HepG2 (cell line): ENCODE data around the gene ADAT3. TPM values are rescaled to one million over a fixed set of nuclear protein-coding genes. Genes with fewer than 3 reads are reported as not detected.

Experiments used
- CHD2 ChIP-seq: IDR thresholded peaks from 2 replicates; pipeline ENCODE4 v1.6.1; 2011; ENCODE audit warnings: low read depth, low read length, improper control_type of control experiment
- EEA1 ChIP-seq: sonication (generic); formaldehyde crosslinking; IDR thresholded peaks from 2 replicates; pipeline ENCODE4 v1.5.1; 2020; ENCODE audit warnings: mild to moderate bottlenecking, missing genetic modification reagents, borderline replicate concordance
- FOXA3 ChIP-seq: IDR thresholded peaks from 2 replicates; pipeline ENCODE4 v1.6.1; 2016; ENCODE audit warnings: missing genetic modification reagents, missing compliant biosample characterization
- FOXO1 ChIP-seq: sonication (generic); formaldehyde crosslinking; IDR thresholded peaks from 2 replicates; pipeline ENCODE4 v1.4.0; 2020; ENCODE audit warnings: missing genetic modification reagents
- GATAD2A ChIP-seq: IDR thresholded peaks from 2 replicates; pipeline ENCODE4 v1.6.1; 2016
- GPN1 ChIP-seq: sonication (generic); formaldehyde crosslinking; IDR thresholded peaks from 2 replicates; pipeline ENCODE4 v1.5.1; 2020; ENCODE audit warnings: missing genetic modification reagents, borderline replicate concordance
- JARID2 ChIP-seq: sonication (generic); formaldehyde crosslinking; IDR thresholded peaks from 2 replicates; pipeline ENCODE4 v1.8.1; 2023; ENCODE audit warnings: missing genetic modification reagents, inconsistent platforms; ENCODE audit not compliant: insufficient replicate concordance
- JUND ChIP-seq: sonication (generic); formaldehyde crosslinking; IDR thresholded peaks from 2 replicates; pipeline ENCODE4 v1.8.0; 2022; ENCODE audit warnings: mild to moderate bottlenecking, missing genetic modification reagents
- KLF16 ChIP-seq, 2 experiments: sonication (generic) in 1 of 2; formaldehyde crosslinking in 1 of 2; IDR thresholded peaks; 2 replicates each; pipeline versions ENCODE4 v1.6.1 to v1.8.0; 2016 to 2023; ENCODE audit warnings: missing genetic modification reagents in 2 of 2, missing compliant biosample characterization in 1 of 2
- NR2C2 ChIP-seq: sonication (generic); formaldehyde crosslinking; IDR thresholded peaks from 2 replicates; pipeline ENCODE4 v1.4.0; 2020; ENCODE audit warnings: missing genetic modification reagents, mild to moderate bottlenecking, moderate library complexity, borderline replicate concordance
- PRDM10 ChIP-seq: sonication (generic); formaldehyde crosslinking; IDR thresholded peaks from 2 replicates; pipeline ENCODE4 v1.4.0; 2020; ENCODE audit warnings: low read depth, missing genetic modification reagents
- TGIF2 ChIP-seq: IDR thresholded peaks from 2 replicates; pipeline ENCODE4 v1.6.1; 2016; ENCODE audit warnings: control low read depth, missing compliant biosample characterization
- THRA ChIP-seq: sonication (generic); formaldehyde crosslinking; IDR thresholded peaks from 2 replicates; pipeline ENCODE4 v1.4.0; 2020; ENCODE audit warnings: missing genetic modification reagents, borderline replicate concordance
- ZBTB10 ChIP-seq: sonication (generic); formaldehyde crosslinking; IDR thresholded peaks from 2 replicates; pipeline ENCODE4 v1.4.0; 2020; ENCODE audit warnings: missing genetic modification reagents, borderline replicate concordance
- ZNF124 ChIP-seq: sonication (generic); formaldehyde crosslinking; IDR thresholded peaks from 2 replicates; pipeline ENCODE4 v1.4.0; 2020; ENCODE audit warnings: missing genetic modification reagents
- ZNF691 ChIP-seq: sonication (generic); formaldehyde crosslinking; IDR thresholded peaks from 2 replicates; pipeline ENCODE4 v1.4.0; 2020; ENCODE audit warnings: missing genetic modification reagents, low read depth, mild to moderate bottlenecking, borderline replicate concordance
- ZNF740 ChIP-seq: sonication (generic); formaldehyde crosslinking; IDR thresholded peaks from 2 replicates; pipeline ENCODE4 v1.4.0; 2020; ENCODE audit warnings: missing genetic modification reagents
- ZNF747 ChIP-seq: sonication (generic); formaldehyde crosslinking; IDR thresholded peaks from 2 replicates; pipeline ENCODE4 v1.8.1; 2023; ENCODE audit warnings: missing genetic modification reagents, mild to moderate bottlenecking, borderline replicate concordance
- ZNF768 ChIP-seq: sonication (generic); formaldehyde crosslinking; IDR thresholded peaks from 2 replicates; pipeline ENCODE4 v1.4.0; 2020; ENCODE audit warnings: missing genetic modification reagents
- ZSCAN21 ChIP-seq: sonication (generic); formaldehyde crosslinking; IDR thresholded peaks from 2 replicates; pipeline ENCODE4 v1.8.0; 2022; ENCODE audit warnings: mild to moderate bottlenecking, missing genetic modification reagents, moderate library complexity, borderline replicate concordance
- polyA plus RNA-seq, 8 experiments: library from polyadenylated mRNA; depleted of rRNA in 3 of 8; stranded (reverse) in 7 of 8; unstranded in 1 of 8; fragments of >200 nt; fragmentation: Illumina TruSeq in 4 of 8; extraction: Trizol in 4 of 8; gene quantifications; 2 replicates each; pipeline versions ENCODE4 v1.2.1 to v1.2.3, GENCODE V29; 2011 to 2016; ENCODE audit warnings: low read depth in 4 of 8, missing spikeins in 1 of 8, mixed read lengths in 1 of 8; ENCODE audit not compliant: insufficient read depth in 1 of 8
- total RNA-seq, 5 experiments: library from RNA; depleted of rRNA; stranded (reverse); fragments of >200 nt; fragmentation: Illumina TruSeq; extraction: Trizol; gene quantifications; 2 replicates each; pipeline ENCODE4 v1.2.3, GENCODE V29; 2016; ENCODE audit warnings: low read depth in 1 of 5

Gene ADAT3
- total and polyA plus RNA-seq, 2 of the 13 experiments (the other 11 are each of a cell fraction or from before 2014, with no cell fraction given) = 0.95 to 3.5 TPM

GRCh38 chr19:1871140-1871597 is 34.0 kb upstream of the ADAT3 start (continued):
- TF ChIP-seq FOXA3 (CRISPR knock-in tag) = peak; percentile 84
- TF ChIP-seq JARID2 = no peak
- peak; percentile 39; the same call in 1 of the 2 replicates for TF ChIP-seq EEA1
- TF ChIP-seq JUND = no peak; the same call in 1 of the 2 replicates
- TF ChIP-seq ZNF768 = no peak; the same call in 1 of the 2 replicates
- no peak for TF ChIP-seq TGIF2 (CRISPR knock-in tag)
- TF ChIP-seq ZNF691 (CRISPR knock-in tag) = 0 out of 2 replicates have a peak, but pooled peaks have one; percentile 21
- TF ChIP-seq GPN1 (CRISPR knock-in tag) = no peak
- TF ChIP-seq FOXO1 = peak; percentile 82
- 0 out of 2 replicates have a peak, but pooled peaks have one; percentile 15 for TF ChIP-seq CHD2
- peak; percentile 76; the same call in 1 of the 2 replicates for TF ChIP-seq ZNF124 (CRISPR knock-in tag)
- TF ChIP-seq KLF16 (CRISPR knock-in tag; IDR thresholded peaks at IDR 0.05) = peak in 1 of 2 experiments; percentile 70; a peak in 1 of 4 replicates
- no peak; the same call in 1 of the 2 replicates for TF ChIP-seq ZSCAN21 (CRISPR knock-in tag)
- peak; percentile 34; the same call in 1 of the 2 replicates for TF ChIP-seq PRDM10 (CRISPR knock-in tag)
- TF ChIP-seq ZNF747 = peak; percentile 66; the same call in 1 of the 2 replicates
- 0 out of 2 replicates have a peak, but pooled peaks have one; percentile 19 for TF ChIP-seq ZNF740
- peak; percentile 90; the same call in 1 of the 2 replicates for TF ChIP-seq THRA (CRISPR knock-in tag)
- peak; percentile 92 for TF ChIP-seq GATAD2A
- TF ChIP-seq NR2C2 (CRISPR knock-in tag) = peak; percentile 93
- 0 out of 2 replicates have a peak, but pooled peaks have one; percentile 47 for TF ChIP-seq ZBTB10
